ENCODE data around the gene ADAM22. TPM values are rescaled to one million over a fixed set of nuclear protein-coding genes. Genes with fewer than 3 reads are reported as not detected.
"Not testable (repeated sequence)": the region's sequence is repeated elsewhere in the genome, so short reads cannot be mapped to it uniquely, and the experiment has no call there.

ADAM22 gene, protein sequence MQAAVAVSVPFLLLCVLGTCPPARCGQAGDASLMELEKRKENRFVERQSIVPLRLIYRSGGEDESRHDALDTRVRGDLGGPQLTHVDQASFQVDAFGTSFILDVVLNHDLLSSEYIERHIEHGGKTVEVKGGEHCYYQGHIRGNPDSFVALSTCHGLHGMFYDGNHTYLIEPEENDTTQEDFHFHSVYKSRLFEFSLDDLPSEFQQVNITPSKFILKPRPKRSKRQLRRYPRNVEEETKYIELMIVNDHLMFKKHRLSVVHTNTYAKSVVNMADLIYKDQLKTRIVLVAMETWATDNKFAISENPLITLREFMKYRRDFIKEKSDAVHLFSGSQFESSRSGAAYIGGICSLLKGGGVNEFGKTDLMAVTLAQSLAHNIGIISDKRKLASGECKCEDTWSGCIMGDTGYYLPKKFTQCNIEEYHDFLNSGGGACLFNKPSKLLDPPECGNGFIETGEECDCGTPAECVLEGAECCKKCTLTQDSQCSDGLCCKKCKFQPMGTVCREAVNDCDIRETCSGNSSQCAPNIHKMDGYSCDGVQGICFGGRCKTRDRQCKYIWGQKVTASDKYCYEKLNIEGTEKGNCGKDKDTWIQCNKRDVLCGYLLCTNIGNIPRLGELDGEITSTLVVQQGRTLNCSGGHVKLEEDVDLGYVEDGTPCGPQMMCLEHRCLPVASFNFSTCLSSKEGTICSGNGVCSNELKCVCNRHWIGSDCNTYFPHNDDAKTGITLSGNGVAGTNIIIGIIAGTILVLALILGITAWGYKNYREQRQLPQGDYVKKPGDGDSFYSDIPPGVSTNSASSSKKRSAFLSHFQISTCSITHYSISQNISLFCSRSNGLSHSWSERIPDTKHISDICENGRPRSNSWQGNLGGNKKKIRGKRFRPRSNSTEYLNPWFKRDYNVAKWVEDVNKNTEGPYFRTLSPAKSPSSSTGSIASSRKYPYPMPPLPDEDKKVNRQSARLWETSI
- total RNA-seq: 1 to 10 TPM; 3.1 to 4.3 TPM
- long read RNA-seq, partial matches to known transcripts: 0 of 1 reads
- long read RNA-seq, other reads (novel, unspliced or antisense): 1 of 1 reads

DNA sequence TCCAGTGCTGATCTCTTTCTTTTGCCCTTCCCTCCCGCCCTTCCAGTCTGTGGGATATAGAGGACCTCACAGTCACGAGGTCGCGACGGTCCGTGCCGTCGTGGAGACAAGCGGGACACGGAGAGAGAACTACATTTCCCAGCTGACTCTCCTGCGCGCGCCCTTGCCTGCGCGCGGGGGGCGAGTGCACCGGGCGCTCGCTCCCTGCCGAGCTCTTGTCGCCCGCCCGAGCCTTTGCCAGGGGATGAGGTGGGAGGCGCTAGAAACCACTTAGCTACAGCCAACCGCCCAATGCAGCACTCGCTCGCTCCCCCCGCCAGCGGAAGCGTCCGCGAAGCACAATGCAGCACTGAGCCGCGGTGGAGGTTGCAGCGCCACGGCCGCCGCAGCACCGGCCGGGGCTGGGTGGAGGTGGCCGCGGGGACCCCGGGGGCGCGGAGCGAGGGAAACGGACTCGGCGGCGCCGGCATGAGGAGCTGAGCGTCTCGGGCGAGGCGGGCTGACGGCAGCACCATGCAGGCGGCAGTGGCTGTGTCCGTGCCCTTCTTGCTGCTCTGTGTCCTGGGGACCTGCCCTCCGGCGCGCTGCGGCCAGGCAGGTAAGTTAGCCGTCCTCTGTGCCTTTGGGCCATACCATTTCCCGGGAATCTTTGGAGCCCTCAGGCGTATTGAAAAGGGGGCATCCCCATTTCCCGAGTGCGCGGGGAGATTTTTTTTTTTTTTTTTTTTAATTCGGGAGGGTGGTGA is at the start of gene ADAM22:
TSS of gene ADAM22 (plus strand) at position 299 of the 746 bp plus-strand sequence. CDS start at position 514, 215 bp downstream.
- DNase-seq (peak; percentile 84), ATAC-seq (peak; percentile 98 to 99)
- intact Hi-C loops (cut with DNase I): loop anchor here in 1 of 2 donors (10.0 kb wide), 1 partner anchor 59 kb away; the partner anchor contains the start of genes DBF4 and SLC25A40

DNA sequence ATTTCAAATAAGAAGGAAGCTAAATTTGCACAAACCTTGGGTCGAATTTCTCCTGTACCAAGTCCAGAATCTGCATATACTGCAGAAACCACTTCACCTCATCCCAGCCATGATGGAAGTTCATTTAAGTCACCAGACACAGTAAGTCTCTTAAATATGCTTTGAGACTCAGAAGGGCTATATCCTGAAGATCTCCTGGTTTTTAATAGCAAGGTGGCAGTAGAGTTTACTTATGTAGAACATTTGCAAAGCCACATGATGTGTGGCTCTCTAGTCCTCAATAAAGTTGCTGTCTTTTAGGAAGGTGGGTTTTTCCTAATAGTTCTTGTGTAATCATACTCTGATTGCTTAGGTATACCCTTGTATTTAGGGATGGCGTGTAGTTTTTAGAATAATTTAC is 49.0 kb upstream of the ADAM22 start:
- DNase-seq (no peak), ATAC-seq (no peak)
- intact Hi-C loops (cut with DNase I): loop anchor here (5.0 to 10.0 kb wide), 2 partner anchors 378 to 380 kb away; no protein-coding TSS in a partner anchor

DNA sequence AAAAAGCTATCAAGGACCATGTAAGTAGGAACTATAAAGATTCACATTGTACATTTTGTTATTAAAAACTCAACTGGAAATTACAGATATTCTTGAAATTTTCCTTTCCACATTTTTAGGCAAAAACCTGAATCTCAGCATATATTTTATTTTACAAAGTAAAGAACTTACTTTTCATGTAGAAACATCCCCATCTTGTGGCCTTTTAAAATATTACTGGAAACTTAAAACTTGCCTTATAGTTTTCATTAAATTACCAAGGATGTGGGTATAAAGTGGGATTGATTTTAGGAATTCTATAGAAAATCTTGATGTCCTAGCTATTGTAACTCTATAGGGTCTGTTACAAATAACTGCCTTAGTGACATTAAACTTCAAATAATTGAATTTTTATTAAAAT is 47.2 kb upstream of the ADAM22 start:
- no peak for ATAC-seq
- intact Hi-C loops (cut with DNase I): loop anchor here (5.0 to 10.0 kb wide), 2 partner anchors 380 to 382 kb away; no protein-coding TSS in a partner anchor
- DNase-seq: no peak

DNA sequence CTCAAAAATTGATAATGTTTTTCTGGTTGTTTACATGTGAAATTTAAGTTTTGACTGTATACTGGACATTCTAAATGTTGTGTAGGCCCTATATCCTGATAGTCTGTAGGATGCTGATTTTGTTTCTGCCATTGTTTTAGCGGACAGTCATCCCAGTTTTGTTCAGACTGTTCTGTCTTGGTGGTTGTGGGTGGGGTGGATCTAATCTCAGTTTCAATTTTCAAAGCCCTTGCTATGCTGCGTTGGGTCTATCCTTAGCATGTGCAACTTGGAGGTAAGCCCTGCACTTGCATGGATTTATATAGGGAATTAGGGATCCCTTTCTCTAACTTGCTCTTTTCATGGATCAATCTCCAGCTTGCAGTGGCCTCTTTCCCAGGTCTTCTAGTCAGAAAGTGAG is 38.7 kb upstream of the ADAM22 start:
- DNase-seq (no peak), ATAC-seq (no peak)
- intact Hi-C loops (cut with DNase I): no loop called here

DNA sequence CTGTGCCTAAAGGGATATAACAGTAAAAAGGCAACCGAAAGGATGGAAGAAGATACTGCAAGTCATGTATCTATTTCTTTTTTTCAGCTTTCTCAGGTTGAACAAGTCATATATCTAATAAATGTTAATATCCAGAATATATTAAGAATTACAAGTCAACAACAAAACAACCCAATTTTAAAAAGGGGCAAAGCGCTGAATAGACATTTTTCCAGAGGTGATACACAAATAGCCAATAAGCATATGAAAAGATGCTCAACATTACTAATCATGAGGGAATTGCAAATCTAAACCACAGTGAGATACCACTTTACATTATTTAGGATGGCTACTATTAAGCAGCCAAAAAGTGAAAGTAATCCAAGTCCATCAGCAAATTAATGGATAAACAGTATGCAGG is 34.8 kb upstream of the ADAM22 start:
- ATAC-seq: no peak
- intact Hi-C loops (cut with DNase I): no loop called here

DNA sequence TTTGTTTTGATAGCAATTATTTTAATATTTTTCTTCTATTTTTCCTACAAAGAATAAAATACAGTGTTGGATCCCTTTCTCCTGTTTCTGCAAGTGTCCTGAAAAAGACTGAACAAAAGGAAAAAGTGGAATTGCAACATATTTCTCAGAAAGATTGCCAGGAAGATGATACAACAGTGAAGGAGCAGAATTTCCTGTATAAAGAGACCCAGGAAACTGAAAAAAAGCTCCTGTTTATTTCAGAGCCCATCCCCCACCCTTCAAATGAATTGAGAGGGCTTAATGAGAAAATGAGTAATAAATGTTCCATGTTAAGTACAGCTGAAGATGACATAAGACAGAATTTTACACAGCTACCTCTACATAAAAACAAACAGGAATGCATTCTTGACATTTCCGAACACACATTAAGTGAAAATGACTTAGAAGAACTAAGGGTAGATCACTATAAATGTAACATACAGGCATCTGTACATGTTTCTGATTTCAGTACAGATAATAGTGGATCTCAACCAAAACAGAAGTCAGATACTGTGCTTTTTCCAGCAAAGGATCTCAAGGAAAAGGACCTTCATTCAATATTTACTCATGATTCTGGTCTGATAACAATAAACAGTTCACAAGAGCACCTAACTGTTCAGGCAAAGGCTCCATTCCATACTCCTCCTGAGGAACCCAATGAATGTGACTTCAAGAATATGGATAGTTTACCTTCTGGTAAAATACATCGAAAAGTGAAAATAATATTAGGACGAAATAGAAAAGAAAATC is 26.7 kb upstream of the ADAM22 start:
- DNase-seq; ATAC-seq; intact Hi-C loops (cut with DNase I): not testable (repeated sequence)

More for the DNA sequence above, 34.8 kb upstream of the ADAM22 start:
- no peak for DNase-seq

DNA sequence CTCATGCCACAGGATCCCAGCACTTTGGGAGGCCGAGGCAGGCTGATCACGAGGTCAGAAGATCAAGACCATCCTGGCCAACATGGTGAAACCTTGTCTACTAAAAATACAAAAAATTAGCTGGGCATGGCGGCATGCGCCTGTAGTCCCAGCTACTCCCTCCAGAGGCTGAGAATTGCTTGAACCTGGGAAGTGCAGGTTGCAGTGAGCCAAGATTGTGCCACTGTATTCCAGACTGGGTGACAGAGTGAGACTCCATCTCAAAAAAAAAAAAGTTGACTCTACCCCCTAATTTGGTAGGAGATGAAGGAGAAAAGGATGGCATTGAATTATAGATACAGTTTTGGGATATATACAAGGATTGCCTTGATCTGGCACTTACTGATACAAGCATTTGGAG is 25.2 kb upstream of the ADAM22 start:
- DNase-seq; intact Hi-C loops (cut with DNase I); ATAC-seq: not testable (repeated sequence)

DNA sequence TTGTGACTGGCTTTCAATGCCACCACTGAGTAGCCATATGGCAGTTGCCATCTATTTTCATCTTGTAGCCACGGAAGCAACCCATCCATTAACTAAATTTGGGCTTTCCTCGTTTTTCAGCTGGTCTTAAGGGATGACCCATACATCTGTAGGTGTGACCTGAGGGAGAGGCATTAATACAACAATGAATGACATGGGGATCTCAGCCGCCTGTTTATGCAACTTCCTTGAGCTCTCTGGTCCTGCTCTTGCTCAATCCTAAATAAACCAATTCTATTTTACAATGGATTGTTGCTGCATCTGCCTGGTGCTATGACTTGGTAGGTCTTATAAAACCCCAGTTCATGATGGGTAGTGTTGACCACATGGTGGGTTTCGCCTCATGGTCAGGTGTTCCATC is 21.9 kb upstream of the ADAM22 start:
- ATAC-seq (no peak), DNase-seq (no peak)
- intact Hi-C loops (cut with DNase I): no loop called here

DNA sequence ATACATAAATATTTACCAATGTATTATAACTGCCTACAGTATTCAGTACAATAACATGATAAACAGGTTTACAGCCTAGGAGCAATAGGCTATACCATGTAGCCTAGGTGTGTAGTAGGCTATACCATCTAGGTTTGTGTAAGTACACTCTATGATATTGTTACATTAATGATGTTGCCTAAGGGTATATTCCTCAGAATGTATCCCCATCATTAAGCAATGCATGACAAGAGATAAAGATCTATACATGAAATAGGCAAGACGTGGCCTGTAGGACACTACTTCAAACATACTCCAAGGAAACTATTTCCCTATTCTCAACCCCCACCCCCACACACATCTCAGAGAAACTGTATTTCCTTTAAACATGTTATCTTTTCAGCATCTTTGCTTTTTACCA is 15.3 kb upstream of the ADAM22 start:
- intact Hi-C loops (cut with DNase I): no loop called here
- DNase-seq: no peak
- no peak for ATAC-seq

DNA sequence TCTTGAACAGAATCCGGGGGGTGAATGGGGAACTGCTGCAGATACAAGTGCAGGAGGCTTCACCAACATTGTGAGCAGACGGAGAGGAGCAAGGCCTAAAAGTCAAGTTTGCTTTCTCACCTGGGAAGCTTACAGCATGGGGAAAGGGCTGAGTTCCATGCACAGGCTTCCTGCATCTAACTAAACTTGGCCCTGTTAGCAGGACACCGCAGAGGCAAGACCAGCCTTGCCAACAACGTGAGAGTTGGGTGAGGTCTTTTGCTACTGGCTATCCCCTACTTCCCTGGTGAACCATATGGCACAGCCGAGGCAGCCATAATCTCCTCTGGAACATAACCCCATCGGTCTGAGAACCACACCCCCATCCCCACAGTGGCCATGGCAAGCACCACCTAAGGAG is 14.2 kb upstream of the ADAM22 start:
- intact Hi-C loops (cut with DNase I): no loop called here
- no peak for DNase-seq
- no peak for ATAC-seq

DNA sequence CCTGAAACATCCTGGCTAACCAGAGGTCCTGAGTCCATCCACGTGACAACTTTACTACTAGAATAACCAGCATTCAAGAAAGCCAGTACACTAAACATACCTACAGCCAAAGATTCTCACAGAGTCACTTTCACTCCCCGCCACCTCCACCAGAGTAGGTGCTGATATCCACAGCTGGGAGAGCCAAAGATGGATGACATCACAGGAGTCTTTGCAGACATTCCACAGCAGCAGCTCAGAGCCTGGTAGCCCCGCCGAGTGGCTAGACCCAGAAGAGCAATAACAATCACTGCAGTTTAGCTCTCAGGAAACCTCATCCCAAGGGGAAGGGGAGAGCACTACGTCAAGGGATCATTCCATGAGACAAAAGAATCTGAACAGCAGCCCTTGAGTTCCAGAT is 13.5 kb upstream of the ADAM22 start:
- ATAC-seq: no peak
- intact Hi-C loops (cut with DNase I): no loop called here
- no peak for DNase-seq

DNA sequence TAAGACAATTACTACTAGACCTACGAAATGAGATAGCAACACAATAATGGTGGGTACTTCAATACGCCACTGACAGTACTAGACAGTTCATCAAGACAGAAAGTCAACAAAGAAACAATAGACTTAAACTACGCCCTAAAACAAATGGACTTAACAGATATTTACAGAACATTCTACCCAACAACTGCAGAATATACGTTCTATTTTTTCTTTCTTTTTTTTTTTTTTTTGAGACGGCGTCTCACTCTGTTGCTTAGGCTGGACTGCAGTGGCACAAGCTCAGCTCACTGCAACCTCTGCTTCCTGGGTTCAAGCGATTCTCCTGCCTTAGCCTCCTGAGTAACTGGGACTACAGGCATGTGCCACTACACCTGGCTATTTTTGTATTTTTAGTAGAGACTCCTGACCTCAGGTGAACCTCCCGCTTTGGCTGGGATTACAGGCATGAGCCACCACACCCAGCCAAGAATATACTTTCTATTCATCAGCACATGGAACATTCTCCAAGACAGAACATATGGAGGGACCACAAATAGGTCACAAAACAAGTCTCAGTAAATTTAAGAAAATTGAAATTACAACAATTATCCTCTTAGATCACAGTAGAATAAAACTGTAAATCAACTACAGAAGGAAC is 11.2 kb upstream of the ADAM22 start:
- intact Hi-C loops (cut with DNase I); DNase-seq; ATAC-seq: not testable (repeated sequence)

DNA sequence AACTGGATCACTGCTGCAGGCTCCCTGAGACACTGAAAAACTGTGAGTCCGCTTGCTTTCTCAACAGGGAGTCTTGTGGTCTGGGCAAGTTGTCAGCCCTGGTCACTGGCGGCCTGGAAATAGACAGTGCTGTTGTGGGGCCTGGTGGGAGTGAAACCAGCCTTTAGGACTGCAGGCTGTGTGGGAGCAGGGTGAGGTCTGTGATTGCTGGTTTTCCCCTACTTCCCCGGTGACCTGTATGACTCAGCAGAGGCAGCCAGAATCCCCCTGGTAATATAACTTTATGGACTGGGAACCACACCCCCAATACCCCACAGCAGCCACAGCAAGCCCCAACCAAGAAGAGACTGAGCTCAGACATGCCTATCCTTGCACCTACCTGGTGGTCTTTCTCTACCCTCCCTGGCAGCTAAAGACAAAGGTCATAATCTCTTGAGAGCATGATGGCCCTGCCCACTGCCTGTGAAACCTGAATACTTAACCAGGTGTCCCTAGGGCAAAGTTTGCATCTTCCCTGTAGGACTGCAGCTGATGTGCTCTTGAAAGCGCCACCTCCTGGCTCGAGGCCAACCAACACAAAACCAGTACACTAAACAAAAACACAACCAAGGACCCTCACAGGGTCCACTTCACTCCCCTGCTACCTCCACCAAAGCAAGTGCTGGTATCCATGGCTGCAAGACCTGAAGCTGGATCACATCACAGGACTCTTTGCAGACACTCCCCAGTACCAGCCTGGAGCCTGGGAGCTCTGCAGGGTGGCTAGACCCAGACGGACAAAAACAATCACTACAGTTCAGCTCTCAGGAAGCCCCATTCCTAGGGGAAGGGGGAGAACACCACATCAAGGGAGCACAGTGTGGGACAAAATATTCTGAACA is 7.2 kb upstream of the ADAM22 start:
- intact Hi-C loops (cut with DNase I): no loop called here

DNA sequence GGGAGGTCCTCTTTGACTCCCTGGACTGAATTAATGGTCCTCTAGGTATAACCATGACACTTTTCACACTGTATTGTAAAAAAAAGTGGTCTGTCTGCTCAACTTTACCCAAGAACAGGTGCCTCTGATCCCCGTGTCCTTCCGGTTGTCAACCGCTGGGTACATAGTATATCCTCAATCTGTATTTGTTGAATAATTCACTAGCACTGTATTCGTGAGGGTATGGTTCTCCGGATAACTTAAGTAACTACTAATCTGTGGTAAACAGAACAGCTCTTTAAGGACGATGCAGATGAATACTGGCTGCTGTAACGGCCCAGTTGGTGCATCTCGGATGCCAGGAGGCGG is 472 bp upstream of the ADAM22 start:
- intact Hi-C loops (cut with DNase I): loop anchor here in 1 of 2 donors (10.0 kb wide), 1 partner anchor 59 kb away; the partner anchor contains the start of genes DBF4 and SLC25A40
- DNase-seq (no peak), ATAC-seq (no peak)

More for the DNA sequence above, 7.2 kb upstream of the ADAM22 start:
- DNase-seq: no peak
- ATAC-seq: no peak

DNA sequence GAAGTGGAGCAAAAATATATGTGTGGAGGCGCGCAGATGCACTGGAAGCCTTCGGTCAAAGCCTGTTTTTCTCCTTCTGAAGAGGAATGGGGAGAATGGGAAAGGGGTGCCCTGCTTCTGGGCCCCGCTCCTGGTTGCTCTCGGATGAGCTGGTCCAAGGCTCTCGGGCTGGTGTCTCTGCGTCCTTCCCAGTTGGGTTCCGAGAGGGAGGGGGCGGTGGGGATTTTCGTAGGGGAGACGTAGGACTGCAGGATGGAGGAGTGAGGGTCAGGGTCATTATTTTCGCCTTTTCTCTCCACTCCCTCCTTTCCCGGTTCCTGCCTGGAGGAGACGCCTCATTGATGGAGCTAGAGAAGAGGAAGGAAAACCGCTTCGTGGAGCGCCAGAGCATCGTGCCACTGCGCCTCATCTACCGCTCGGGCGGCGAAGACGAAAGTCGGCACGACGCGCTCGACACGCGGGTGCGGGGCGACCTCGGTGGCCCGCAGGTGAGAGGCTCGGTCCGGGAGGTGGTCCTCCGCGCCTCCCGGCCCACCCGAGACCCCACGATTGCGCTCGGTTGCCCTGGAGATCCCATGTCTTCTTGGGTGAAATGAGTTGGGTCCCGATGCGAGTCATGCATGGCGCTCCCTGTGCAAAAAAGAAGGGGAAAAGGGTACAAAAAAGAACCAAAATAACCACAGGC is 790 bp downstream of the ADAM22 start:
- DNase-seq: no peak
- intact Hi-C loops (cut with DNase I): loop anchor here in 1 of 2 donors (10.0 kb wide), 1 partner anchor 60 kb away; the partner anchor contains the start of genes DBF4 and SLC25A40
- peak; percentile 14 to 35 for ATAC-seq

DNA sequence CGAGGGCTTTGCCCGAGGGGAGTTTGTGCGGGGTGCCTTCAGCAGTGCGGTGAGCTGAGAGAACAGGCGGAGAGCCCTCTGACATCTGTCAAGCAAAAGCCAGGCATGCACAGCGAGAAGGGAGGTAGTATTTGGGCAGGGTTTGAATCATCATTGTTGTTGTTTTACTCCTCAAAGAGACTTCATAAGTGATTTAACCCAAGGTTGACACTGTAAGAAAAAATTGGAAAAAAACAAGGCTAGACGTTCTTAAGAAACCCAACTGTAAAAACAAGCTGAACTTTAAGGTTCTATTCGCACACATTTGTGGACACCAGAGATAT is 1.3 kb downstream of the ADAM22 start:
- no peak for DNase-seq

More for the DNA sequence above, 1.3 kb downstream of the ADAM22 start:
- no peak for ATAC-seq
- intact Hi-C loops (cut with DNase I): loop anchor here in 1 of 2 donors (10.0 kb wide), 1 partner anchor 61 kb away; the partner anchor contains the start of genes DBF4 and SLC25A40
